ENCODE measurements around the gene ATG5.

The ATG5 gene

DNA sequence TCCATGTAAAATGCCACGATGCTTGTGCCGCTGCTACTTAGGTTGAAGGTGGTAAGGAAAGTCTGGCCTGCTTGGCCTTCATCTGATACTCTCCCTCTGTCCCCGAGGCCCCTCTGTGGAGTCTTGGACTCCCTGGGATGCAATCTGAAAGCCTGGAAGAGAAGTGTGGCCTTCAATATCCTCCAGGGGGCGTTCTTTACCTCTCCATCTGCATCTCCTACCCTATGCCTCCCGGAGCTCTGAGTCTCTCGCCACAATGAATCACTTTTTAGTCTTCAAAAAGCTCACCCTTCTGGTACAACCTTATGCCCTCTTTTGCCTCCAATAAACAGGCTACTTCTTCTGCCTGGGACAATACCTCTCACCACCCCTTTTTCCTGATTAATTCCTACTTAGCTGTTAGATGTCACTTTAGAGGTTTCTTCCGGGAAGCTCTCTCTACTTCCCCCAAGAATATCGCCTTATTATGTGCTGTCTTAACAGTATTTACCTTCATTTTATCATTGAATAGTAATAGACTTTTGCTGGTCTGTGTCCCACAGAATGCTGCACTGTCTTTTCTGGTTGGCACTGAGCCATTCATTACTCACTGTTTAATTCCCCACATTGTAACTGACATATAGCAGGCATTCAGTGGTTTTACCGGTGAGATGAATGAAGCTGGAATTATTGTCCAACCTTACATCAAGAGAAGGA is 13.9 kb upstream of the ATG5 start (continued):
- no peak for TF ChIP-seq YY1 (tag by site-specific recombination; IDR thresholded peaks at IDR 0.05)
- TF ChIP-seq ZNF777 (tag by site-specific recombination; IDR thresholded peaks at IDR 0.05; ENCODE audit: borderline replicate concordance): no peak
- no peak for TF ChIP-seq ZNF404 (tag by site-specific recombination; IDR thresholded peaks at IDR 0.05)
- TF ChIP-seq OVOL3 (tag by site-specific recombination; IDR thresholded peaks at IDR 0.05): no peak
- no peak for TF ChIP-seq ZNF473 (tag by site-specific recombination; IDR thresholded peaks at IDR 0.05)
- peak; percentile 80; the same call in 1 of the 2 replicates for TF ChIP-seq ZNF660 (tag by site-specific recombination; IDR thresholded peaks at IDR 0.05)
- no peak for TF ChIP-seq ZNF76 (tag by site-specific recombination; IDR thresholded peaks at IDR 0.05; ENCODE audit: borderline replicate concordance, low read depth)
- TF ChIP-seq ZNF311 (tag by site-specific recombination; IDR thresholded peaks at IDR 0.05; ENCODE audit: borderline replicate concordance): no peak
- TF ChIP-seq EGR2 (tag by site-specific recombination; IDR thresholded peaks at IDR 0.05; ENCODE audit: low read depth): no peak
- TF ChIP-seq, protein P1, sequence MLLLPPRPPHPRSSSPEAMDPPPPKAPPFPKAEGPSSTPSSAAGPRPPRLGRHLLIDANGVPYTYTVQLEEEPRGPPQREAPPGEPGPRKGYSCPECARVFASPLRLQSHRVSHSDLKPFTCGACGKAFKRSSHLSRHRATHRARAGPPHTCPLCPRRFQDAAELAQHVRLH (tag by site-specific recombination; IDR thresholded peaks at IDR 0.05): 0 out of 2 replicates have a peak, but pooled peaks have one; percentile 36
- no peak for TF ChIP-seq OSR2 (tag by site-specific recombination; IDR thresholded peaks at IDR 0.05)
- TF ChIP-seq ZNF555 (tag by site-specific recombination; conservative IDR thresholded peaks at IDR 0.05): no peak
- TF ChIP-seq FEZF1 (tag by site-specific recombination; IDR thresholded peaks at IDR 0.05): peak; percentile 57
- TF ChIP-seq ZNF529 (tag by site-specific recombination; IDR thresholded peaks at IDR 0.05; ENCODE audit: insufficient replicate concordance): no peak
- TF ChIP-seq ZNF335 (tag by site-specific recombination; conservative IDR thresholded peaks at IDR 0.05): peak; percentile 49
- TF ChIP-seq, protein P2, sequence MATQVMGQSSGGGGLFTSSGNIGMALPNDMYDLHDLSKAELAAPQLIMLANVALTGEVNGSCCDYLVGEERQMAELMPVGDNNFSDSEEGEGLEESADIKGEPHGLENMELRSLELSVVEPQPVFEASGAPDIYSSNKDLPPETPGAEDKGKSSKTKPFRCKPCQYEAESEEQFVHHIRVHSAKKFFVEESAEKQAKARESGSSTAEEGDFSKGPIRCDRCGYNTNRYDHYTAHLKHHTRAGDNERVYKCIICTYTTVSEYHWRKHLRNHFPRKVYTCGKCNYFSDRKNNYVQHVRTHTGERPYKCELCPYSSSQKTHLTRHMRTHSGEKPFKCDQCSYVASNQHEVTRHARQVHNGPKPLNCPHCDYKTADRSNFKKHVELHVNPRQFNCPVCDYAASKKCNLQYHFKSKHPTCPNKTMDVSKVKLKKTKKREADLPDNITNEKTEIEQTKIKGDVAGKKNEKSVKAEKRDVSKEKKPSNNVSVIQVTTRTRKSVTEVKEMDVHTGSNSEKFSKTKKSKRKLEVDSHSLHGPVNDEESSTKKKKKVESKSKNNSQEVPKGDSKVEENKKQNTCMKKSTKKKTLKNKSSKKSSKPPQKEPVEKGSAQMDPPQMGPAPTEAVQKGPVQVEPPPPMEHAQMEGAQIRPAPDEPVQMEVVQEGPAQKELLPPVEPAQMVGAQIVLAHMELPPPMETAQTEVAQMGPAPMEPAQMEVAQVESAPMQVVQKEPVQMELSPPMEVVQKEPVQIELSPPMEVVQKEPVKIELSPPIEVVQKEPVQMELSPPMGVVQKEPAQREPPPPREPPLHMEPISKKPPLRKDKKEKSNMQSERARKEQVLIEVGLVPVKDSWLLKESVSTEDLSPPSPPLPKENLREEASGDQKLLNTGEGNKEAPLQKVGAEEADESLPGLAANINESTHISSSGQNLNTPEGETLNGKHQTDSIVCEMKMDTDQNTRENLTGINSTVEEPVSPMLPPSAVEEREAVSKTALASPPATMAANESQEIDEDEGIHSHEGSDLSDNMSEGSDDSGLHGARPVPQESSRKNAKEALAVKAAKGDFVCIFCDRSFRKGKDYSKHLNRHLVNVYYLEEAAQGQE (tag by site-specific recombination; IDR thresholded peaks at IDR 0.05): no peak
- no peak for TF ChIP-seq ZNF138 (tag by site-specific recombination; IDR thresholded peaks at IDR 0.05; ENCODE audit: borderline replicate concordance)
- TF ChIP-seq, protein P3, sequence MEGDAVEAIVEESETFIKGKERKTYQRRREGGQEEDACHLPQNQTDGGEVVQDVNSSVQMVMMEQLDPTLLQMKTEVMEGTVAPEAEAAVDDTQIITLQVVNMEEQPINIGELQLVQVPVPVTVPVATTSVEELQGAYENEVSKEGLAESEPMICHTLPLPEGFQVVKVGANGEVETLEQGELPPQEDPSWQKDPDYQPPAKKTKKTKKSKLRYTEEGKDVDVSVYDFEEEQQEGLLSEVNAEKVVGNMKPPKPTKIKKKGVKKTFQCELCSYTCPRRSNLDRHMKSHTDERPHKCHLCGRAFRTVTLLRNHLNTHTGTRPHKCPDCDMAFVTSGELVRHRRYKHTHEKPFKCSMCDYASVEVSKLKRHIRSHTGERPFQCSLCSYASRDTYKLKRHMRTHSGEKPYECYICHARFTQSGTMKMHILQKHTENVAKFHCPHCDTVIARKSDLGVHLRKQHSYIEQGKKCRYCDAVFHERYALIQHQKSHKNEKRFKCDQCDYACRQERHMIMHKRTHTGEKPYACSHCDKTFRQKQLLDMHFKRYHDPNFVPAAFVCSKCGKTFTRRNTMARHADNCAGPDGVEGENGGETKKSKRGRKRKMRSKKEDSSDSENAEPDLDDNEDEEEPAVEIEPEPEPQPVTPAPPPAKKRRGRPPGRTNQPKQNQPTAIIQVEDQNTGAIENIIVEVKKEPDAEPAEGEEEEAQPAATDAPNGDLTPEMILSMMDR (tag by site-specific recombination; IDR thresholded peaks at IDR 0.05): peak; percentile 65
- TF ChIP-seq ZFP69B (tag by site-specific recombination; IDR thresholded peaks at IDR 0.05): 0 out of 2 replicates have a peak, but pooled peaks have one; percentile 24
- TF ChIP-seq, protein P4, sequence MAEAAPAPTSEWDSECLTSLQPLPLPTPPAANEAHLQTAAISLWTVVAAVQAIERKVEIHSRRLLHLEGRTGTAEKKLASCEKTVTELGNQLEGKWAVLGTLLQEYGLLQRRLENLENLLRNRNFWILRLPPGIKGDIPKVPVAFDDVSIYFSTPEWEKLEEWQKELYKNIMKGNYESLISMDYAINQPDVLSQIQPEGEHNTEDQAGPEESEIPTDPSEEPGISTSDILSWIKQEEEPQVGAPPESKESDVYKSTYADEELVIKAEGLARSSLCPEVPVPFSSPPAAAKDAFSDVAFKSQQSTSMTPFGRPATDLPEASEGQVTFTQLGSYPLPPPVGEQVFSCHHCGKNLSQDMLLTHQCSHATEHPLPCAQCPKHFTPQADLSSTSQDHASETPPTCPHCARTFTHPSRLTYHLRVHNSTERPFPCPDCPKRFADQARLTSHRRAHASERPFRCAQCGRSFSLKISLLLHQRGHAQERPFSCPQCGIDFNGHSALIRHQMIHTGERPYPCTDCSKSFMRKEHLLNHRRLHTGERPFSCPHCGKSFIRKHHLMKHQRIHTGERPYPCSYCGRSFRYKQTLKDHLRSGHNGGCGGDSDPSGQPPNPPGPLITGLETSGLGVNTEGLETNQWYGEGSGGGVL (tag by site-specific recombination; IDR thresholded peaks at IDR 0.05): no peak
- TF ChIP-seq ZBTB48 (tag by site-specific recombination; IDR thresholded peaks at IDR 0.05): no peak
- TF ChIP-seq, protein P5, sequence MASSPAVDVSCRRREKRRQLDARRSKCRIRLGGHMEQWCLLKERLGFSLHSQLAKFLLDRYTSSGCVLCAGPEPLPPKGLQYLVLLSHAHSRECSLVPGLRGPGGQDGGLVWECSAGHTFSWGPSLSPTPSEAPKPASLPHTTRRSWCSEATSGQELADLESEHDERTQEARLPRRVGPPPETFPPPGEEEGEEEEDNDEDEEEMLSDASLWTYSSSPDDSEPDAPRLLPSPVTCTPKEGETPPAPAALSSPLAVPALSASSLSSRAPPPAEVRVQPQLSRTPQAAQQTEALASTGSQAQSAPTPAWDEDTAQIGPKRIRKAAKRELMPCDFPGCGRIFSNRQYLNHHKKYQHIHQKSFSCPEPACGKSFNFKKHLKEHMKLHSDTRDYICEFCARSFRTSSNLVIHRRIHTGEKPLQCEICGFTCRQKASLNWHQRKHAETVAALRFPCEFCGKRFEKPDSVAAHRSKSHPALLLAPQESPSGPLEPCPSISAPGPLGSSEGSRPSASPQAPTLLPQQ (tag by site-specific recombination; IDR thresholded peaks at IDR 0.05): peak; percentile 30; the same call in 1 of the 2 replicates
- peak; percentile 88 for TF ChIP-seq ZNF654 (tag by site-specific recombination; IDR thresholded peaks at IDR 0.05; ENCODE audit: low read depth)
- TF ChIP-seq ZNF140 (tag by site-specific recombination; IDR thresholded peaks at IDR 0.05): no peak
- no peak for TF ChIP-seq ZNF664 (tag by site-specific recombination; IDR thresholded peaks at IDR 0.05)
- TF ChIP-seq GLIS1 (tag by site-specific recombination; IDR thresholded peaks at IDR 0.05): peak; percentile 61

Data from HEK293 (cell line).